Measurements from ENCODE around the gene TBC1D24. TPM values are rescaled to one million over a fixed set of nuclear protein-coding genes. Genes with fewer than 3 reads are reported as not detected.
"Not testable (repeated sequence)": the region's sequence is repeated elsewhere in the genome, so short reads cannot be mapped to it uniquely, and the experiment has no call there.

TBC1D24 gene
- total RNA-seq, 1 experiment from 2014 or later: 18.0 TPM

DNA sequence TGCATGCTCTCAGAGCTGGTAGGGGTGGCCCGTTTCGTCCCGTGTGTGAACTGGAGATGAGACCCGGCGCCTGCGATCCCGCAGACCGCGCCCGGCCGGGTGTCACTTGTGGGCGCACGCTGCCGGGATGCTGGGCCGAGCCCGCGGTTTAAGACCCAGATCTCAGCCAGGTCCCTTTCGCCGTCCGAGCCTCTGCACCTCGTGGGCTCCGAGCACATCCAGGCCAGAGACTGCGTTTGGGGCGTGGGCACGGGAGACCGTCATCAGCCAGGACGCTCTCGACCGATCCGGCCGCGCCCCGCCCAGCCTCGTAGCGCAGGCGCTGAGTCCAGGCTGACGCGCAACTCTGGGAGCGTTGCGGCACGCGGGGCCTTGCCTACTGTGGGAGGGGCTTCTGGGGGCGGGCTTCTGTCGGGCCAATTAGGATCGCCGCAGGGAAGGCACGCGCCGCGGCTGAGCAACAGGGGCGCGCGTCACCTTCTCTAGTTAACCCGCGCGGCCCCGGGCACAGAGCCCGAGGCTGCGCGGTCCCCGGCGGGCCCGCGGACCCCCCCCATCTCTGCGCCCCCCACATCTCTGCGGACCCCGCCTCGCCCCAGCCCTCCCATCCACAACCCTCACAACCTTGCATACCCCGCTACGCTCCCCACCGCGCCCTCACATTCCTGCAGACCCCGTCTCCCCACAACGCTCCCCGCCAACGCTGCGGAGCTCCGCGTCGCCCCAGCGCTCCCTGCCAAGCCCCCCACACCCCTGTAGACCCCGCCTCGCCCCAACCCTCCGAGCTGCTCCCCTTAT is 57.0 kb downstream of the TBC1D24 start:
- peak; percentile 93 for DNase-seq (ENCODE audit: low spot score)

DNA sequence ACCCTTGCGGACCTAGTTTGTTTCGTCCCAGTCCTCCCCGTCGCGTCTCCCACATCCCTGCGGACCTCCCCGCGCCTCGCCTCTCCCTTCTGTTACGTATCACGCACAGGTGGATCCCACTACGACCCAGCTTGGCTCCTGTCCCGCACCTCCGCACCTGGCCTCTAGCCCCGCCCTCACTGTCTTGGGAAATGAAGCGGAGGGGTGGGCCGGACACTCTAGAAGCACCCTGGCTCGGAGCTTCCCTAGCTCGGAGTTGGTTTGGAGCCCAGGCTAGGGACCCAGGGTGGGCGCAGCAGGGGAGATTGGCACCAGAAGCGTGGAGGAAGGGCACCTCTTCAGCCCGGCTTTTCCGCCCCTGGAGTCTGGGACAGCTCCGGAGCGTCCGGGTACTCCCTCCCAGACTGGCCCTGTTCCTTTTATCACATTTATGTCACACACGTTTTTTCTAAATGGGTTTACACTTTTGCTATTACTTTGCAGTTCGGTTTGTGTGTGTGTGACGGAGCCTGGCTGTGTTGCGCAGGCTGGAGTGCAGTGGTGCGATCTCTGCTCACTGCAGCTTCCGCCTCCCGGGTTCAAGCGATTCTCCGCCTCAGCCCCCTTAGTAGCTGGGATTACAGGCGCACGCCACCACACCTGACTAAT is 57.7 kb downstream of the TBC1D24 start:
- no peak for DNase-seq (ENCODE audit: low spot score)

DNA sequence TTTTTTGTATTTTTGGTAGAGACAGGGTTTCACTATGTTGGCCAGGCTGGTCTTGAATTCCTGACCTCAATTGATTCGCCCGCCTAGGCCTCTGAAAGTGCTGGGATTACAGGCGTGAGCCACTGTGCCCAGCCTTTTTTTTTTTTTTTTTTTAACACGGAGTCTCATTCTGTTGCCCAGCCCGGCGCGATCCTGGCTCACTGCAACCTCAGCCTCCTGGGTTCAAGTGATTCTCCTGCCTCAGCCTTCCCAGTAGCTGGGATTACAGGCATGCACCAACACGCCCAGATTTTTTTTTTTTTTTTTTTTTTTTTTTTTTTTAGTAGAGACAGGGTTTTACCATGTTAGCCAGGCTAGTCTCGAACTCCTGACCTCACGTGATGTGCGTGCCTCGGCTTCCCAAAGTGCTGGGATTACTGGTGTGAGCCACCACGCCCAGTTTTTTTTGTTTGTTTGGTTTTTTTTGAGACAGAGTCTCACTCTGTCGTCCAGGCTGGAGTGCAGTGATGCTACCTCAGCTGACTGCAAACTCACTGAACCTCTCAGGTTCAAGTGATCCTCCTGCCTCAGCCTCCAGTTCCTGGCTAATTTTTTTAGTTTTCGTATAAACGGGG is 58.3 kb downstream of the TBC1D24 start:
- DNase-seq (ENCODE audit: low spot score): not testable (repeated sequence)

DNA sequence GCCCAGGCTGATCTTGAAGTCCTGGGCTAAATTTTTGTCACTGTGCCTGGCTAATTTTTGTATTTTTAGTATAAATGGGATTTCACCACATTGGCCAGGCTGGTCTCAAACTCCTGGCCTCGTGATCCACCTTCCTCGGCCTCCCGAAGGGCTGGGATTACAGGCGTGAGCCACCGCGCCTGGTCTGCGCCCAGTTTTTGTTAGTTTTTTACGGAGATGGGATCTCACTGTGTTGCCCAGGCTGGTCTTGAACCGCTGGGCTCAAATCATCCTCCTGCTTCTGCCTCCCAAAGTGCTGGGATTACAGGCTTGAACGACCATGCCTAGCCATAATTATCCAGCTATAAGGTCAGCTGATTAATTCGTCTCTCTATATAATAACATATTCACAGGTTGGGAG is 59.0 kb downstream of the TBC1D24 start:
- no peak for DNase-seq (ENCODE audit: low spot score)

DNA sequence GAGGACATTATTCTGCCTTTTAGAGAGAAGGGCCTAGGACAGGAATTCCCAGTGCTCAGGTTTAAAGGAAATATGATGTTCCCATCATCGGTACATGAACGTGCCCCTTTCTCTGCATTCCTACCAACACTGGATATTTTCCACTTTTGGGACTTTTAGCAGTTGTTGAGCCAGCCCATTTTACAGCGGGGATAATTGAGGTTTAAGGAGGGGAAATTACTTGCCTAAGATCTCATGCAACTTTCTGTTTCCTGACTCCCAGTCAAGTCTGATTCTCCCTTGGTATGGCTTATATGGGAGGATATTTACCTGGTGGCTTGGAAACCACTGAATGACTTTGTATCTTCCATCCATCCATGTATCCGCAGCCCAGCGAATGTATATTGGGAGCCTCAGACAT is 59.4 kb downstream of the TBC1D24 start:
- not testable (repeated sequence) for DNase-seq (ENCODE audit: low spot score)

DNA sequence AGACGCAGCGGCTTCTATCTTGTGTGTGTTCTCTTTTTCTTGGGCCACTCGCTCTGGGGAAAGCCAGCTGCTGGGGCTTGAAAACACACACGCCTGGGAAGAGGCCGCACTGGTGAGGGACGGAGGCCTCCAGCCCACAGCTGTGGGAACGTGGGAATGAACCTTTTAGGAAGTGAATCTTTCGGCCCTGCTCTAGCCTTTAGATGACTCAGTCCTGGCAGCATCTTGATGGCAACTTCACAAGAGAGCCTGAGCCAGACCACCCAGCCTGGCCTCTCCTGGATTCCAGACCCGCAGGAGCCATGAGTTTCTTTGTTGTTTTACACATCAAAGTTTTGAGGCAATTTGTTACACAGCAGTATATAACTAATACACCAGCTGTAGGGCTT is 60.7 kb downstream of the TBC1D24 start:
- DNase-seq (ENCODE audit: low spot score): peak; percentile 32

DNA sequence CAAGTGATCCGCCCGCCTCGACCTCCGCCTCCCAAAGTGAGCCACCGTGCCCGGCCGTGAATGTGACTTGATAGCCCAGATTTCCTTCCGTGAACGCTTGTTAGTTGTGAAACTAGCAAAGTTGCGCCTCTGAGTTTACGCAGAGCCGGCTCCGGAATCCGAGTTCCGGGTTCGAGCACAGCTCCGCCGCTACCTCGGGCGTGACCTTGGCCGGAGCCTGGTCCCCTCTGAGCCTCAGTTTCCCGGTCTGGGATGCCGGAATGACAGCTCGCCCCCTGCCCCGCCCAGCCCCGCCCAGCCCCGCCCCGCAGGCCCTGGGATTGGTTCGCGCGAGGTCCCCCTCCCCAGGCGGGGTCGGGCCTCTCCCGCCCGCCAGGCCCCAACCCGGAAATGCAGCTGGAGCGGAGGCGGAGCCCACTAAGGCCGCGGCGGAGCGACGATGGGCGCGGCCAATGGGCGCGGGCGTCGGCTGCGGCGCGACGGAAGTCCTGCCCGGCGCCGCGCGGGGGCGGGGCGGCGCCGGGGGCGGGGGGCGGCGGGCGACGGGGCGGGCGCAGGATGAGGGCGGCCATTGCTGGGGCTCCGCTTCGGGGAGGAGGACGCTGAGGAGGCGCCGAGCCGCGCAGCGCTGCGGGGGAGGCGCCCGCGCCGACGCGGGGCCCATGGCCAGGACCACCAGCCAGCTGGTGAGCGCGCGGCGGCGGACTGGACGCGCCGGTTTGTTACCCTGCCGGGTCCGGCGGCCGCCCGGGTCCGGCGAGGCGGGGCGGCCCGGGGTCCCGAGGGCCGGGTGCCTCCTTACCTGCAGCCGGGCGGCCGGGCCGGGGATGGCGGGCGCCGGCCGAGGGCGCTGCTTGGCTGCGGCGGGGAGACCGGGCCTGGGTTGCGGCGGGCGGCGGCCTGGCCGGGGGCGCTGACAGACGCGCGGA is 62.8 kb downstream of the TBC1D24 start, which contains the start of gene PDPK1:
TSS of gene PDPK1 (plus strand) at position 571 of the 929 bp plus-strand sequence. CDS start at position 663, 92 bp downstream.
- DNase-seq (ENCODE audit: low spot score): peak; percentile 84

DNA sequence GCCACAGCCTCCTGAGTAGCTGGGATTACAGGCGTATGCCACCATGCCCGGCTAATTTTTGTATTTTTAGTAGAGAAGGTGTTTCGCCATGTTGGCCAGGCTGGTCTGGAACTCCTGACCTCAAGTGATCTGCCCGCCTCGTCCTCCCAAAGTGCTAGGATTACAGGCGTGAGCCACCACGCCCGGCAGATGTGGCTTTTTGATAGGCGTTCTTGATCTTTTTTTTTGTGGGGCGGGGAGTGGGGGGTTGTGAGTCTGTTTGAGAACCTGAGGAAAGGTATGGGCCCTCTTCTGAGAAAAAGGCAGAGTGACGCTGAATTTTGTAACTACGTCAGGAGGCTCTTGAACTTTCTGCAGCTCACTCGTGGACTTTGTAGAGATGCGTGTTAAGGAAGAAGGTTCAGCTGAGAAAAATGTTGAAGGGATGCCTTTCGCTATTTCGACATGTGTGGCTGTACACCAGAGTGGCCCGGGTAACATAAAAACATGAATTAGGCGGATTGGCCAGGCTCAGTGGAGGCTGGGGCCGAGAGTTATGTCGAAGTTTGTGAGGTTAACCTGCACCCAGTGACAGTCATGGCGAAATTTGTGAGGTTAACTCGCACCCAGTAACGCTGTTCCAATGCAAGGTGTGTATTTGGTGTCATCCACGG is 64.4 kb downstream of the TBC1D24 start:
- DNase-seq (ENCODE audit: low spot score): not testable (repeated sequence)

DNA sequence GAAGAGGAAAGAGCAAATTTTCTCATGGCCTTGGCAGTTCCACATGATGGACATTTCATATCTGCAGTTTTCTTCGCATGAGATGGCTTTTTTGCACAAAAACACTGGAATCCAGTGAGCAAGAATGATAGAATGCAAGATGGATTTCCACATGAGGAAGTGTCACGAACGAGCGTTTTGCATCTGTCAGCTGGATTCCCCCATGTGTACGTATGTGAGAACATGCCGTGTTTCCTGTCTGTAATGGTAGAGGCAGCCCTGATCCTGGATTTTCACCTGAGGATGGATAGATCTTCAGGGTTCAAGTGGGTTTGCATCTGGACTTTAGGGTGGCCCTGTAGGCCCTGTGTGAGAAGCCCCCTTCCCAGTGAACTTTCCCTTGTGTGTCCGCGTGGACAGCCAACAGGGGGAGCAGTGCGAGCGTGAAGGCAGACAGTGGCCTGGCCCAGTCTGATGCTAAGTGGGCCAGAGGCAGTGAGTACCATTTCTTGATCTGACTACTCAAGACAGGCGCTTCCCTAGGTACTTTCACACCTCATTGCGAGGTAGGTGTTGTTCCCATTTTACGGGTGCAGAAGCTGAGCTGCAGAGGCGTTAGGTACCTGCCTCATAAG is 65.0 kb downstream of the TBC1D24 start:
- not testable (repeated sequence) for DNase-seq (ENCODE audit: low spot score)

DNA sequence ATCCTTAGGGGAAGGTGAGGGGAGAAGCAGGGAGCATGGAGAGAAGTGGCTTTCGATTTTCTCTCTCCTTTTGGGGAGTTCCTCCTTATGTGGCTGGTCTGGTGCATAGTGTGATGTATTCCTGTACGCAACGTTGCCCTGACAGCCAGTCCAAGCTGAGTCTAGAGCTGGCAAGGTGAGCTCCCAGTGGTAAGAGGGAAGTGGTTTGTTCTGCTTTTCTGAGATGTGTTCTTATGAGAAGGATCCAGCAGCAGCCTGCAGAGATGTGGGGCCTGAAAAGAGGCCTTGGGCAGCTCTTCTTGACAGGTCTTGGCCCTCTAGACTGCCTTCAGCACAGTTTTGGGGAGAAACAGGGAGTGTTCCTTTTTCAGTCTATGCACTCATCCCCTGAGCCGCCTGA is 66.0 kb downstream of the TBC1D24 start:
- DNase-seq (ENCODE audit: low spot score): not testable (repeated sequence)

DNA sequence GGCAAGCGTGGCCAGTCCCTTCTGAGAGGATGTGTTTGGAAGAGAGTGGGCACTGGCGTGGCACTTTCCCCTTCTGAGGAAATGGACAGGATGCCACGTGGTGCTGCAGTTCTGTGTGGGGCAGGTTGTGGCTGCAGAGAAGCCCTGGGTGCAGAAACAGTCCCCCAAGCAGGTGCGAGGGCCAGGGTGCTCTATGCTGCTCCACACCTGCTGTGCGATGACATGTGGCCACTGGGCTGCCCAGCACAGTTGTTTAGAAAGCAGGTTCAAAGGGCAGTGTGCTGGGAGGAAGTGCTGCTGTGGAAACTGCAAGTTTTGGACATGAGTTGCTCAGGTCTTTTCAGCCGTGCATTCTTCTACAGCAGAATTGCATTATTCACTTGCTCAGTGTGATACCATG is 66.5 kb downstream of the TBC1D24 start:
- not testable (repeated sequence) for DNase-seq (ENCODE audit: low spot score)

DNA sequence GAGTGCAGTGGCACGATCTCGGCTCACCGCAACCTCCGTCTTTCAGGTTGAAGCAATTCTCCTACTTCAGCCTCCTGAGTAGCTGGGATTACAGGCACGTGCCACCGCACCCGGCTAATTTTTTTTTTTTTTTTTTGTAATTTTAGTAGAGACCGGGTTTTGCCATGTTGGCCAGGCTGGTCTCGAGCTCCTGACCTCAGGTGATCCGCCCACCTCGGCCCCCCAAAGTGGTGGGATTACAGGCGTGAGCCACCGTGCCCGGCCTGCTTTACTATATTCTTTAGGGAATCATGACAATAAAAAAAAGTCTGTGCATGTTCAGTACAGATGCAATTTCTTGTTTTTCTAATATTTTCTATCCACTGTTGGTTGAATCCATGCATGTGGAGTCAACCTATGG is 68.8 kb downstream of the TBC1D24 start:
- not testable (repeated sequence) for DNase-seq (ENCODE audit: low spot score)

DNA sequence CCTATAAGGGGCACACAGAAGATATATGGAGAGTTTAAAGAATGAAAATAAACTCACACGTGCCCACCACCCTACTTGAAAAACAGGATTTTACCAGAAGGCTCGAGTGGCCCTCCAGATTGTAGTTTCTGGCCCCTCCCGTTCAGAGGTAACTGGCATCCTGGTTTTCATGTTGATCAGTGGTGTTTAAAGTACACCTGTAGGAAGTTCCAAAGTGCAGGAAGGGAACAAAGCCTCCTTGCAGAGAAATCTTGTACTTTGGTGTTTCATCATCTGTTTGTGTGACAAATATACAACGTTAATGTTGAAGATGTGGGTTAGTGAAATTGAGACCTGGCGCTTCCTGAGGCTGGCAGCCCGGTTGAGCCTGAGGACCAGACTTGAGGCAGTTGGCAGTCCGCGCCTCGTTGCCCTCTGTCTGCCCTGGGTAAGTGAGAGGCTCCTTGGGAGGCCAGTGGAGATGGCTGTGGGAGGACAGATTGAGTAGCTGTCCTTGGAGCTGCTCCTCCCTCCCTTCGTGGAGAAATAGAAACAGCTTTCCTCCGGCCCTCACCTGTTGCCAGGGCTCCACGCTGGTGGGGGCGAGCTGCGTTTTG is 75.5 kb downstream of the TBC1D24 start:
- DNase-seq (ENCODE audit: low spot score): not testable (repeated sequence)

DNA sequence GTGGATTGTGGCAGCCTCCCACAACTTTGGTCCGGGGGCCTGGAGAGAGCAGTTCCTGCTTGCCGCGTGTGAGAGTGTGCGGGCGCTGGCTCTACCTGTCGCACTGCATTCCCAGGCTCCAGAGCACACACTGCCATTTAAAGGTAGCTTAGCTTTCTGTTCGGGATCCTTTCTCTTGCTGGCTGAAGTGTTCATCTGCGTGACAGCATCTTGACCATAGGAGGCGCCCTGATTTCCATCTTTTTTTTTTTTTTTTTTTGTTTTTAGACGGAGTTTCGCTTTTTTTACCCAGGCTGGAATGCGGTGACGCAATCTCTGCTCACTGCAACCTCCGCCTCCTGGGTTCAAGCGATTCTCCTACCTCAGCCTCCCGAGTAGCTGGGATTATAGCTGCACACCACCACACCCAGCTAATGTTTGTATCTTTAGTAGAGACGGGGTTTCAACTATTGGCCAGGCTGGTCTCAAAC is 76.5 kb downstream of the TBC1D24 start:
- not testable (repeated sequence) for DNase-seq (ENCODE audit: low spot score)

DNA sequence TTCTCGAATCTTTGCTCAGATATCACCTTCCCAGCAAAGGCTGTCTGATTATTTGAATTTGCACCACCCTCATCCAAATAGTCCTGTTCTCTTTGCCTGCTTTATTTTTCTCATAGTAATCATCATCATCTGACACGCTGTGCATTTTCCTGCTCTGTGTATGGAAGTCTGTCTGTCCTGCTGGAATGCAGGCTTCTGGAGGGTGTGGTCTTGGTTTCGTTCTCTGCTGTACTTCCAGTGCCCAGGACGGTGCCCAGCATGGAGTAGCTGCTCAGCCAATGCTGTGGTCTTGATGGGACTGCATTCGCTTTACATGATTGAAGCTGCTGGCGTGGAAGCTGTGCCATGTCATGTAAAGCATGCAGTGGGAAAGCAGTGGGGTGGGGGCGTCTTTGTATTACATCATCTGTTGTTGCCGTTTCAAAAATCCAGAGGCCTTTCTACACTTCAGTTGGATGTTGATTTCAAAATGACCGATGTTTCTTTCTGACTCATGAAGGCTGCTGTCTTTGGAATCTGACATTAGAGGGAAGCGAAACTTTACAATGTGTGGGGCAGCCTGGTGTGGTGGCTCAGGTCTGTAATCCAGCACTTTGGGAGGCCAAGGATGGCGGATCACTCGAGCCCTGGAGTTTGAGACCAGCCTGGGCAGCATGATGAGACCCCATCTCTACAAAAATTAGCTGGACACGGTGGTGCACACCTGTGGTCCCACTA is 79.9 kb downstream of the TBC1D24 start:
- DNase-seq (ENCODE audit: low spot score): not testable (repeated sequence)
